ENCODE data around the gene RNF180.

The RNF180 gene

GRCh38 chr5:64163135-64163534, 2.5 kb upstream of the RNF180 start:
- TF ChIP-seq TAF1 (IDR thresholded peaks at IDR 0.05; ENCODE audit: borderline replicate concordance, insufficient read depth, low read length), result no peak
- TF ChIP-seq SIN3A (IDR thresholded peaks at IDR 0.05; ENCODE audit: borderline replicate concordance, insufficient read depth, low read length), result no peak
- no peak for TF ChIP-seq FOXP2 (optimal IDR thresholded peaks at IDR 0.05; ENCODE audit: borderline replicate concordance, extremely low read depth, extremely low read length, insufficient read depth)
- TF ChIP-seq REST (IDR thresholded peaks at IDR 0.05; ENCODE audit: insufficient read depth in 1 of 2, low read depth in 2 of 2, low read length in 2 of 2), result no peak
- no peak for TF ChIP-seq POLR2AphosphoS5 (IDR thresholded peaks at IDR 0.05; ENCODE audit: low read depth, low read length)

GRCh38 chr5:64163746-64164145, 1.9 kb upstream of the RNF180 start:
- TF ChIP-seq SIN3A (IDR thresholded peaks at IDR 0.05; ENCODE audit: borderline replicate concordance, insufficient read depth, low read length) (no peak), POLR2AphosphoS5 (IDR thresholded peaks at IDR 0.05; ENCODE audit: low read depth, low read length) (no peak)

GRCh38 chr5:64164166-64164565, 1.5 kb upstream of the RNF180 start:
- TF ChIP-seq FOXP2 (optimal IDR thresholded peaks at IDR 0.05; ENCODE audit: borderline replicate concordance, extremely low read depth, extremely low read length, insufficient read depth) (no peak), TAF1 (IDR thresholded peaks at IDR 0.05; ENCODE audit: borderline replicate concordance, insufficient read depth, low read length) (no peak), SIN3A (IDR thresholded peaks at IDR 0.05; ENCODE audit: borderline replicate concordance, insufficient read depth, low read length) (no peak), POLR2AphosphoS5 (IDR thresholded peaks at IDR 0.05; ENCODE audit: low read depth, low read length) (no peak), REST (IDR thresholded peaks at IDR 0.05; ENCODE audit: insufficient read depth in 1 of 2, low read depth in 2 of 2, low read length in 2 of 2) (no peak)

- TF ChIP-seq REST (IDR thresholded peaks at IDR 0.05; ENCODE audit: insufficient read depth in 1 of 2, low read depth in 2 of 2, low read length in 2 of 2) (no peak), POLR2AphosphoS5 (IDR thresholded peaks at IDR 0.05; ENCODE audit: low read depth, low read length) (no peak), SIN3A (IDR thresholded peaks at IDR 0.05; ENCODE audit: borderline replicate concordance, insufficient read depth, low read length) (no peak), FOXP2 (optimal IDR thresholded peaks at IDR 0.05; ENCODE audit: borderline replicate concordance, extremely low read depth, extremely low read length, insufficient read depth) (no peak), TAF1 (IDR thresholded peaks at IDR 0.05; ENCODE audit: borderline replicate concordance, insufficient read depth, low read length) (no peak)
Measured at GRCh38 chr5:64165160-64165499, 513 bp upstream of the RNF180 start.

- no peak for TF ChIP-seq SIN3A (IDR thresholded peaks at IDR 0.05; ENCODE audit: borderline replicate concordance, insufficient read depth, low read length)
- TF ChIP-seq FOXP2 (optimal IDR thresholded peaks at IDR 0.05; ENCODE audit: borderline replicate concordance, extremely low read depth, extremely low read length, insufficient read depth), result no peak
- TF ChIP-seq POLR2AphosphoS5 (IDR thresholded peaks at IDR 0.05; ENCODE audit: low read depth, low read length), result no peak
- no peak for TF ChIP-seq REST (IDR thresholded peaks at IDR 0.05; ENCODE audit: insufficient read depth in 1 of 2, low read depth in 2 of 2, low read length in 2 of 2)
- TF ChIP-seq TAF1 (IDR thresholded peaks at IDR 0.05; ENCODE audit: borderline replicate concordance, insufficient read depth, low read length), result no peak
Measured at GRCh38 chr5:64166201-64166959, 737 bp downstream of the RNF180 start.
